Measurements from ENCODE around the gene GAL3ST2.

DNA sequence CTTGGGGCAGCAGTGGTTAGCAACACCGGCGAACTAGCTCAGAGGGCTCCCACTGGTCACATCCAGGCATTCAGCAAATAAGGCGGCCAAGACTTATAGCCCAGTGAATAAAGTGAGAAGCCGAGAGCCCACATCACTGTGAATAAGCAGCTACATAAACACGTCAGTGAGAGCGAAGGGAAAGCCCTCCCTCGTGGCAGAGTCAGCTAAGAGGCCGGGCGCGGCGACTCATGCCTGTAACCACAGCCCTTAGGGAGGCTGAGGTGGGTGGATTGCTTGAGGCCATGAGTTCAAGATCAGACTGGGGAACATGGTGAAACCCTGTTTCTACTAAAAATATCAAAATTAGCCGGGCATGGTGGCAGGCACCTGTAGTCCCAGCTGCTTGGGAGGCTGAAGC is 37.0 kb upstream of the GAL3ST2 start:
- TF ChIP-seq CTCF (IDR thresholded peaks at IDR 0.05) (no peak), CHD2 (IDR thresholded peaks at IDR 0.05; ENCODE audit: low read length, partially characterized antibody) (no peak), FOXM1 (IDR thresholded peaks at IDR 0.05; ENCODE audit: low read depth) (no peak), GABPA (IDR thresholded peaks at IDR 0.05; ENCODE audit: low read depth) (no peak), POLR2AphosphoS5 (IDR thresholded peaks at IDR 0.05; ENCODE audit: low read depth, low read length) (no peak), RFX5 (IDR thresholded peaks at IDR 0.05; ENCODE audit: low read length) (no peak), EP300 (IDR thresholded peaks at IDR 0.05; ENCODE audit: borderline replicate concordance in 1 of 2, low read depth in 1 of 2, low read length in 1 of 2) (no peak), SIN3A (IDR thresholded peaks at IDR 0.05; ENCODE audit: borderline replicate concordance, low read depth, low read length) (no peak), RAD21 (IDR thresholded peaks at IDR 0.05; ENCODE audit: low read length) (no peak), MXI1 (IDR thresholded peaks at IDR 0.05; ENCODE audit: low read depth, low read length) (no peak), TAF1 (IDR thresholded peaks at IDR 0.05; ENCODE audit: borderline replicate concordance, low read depth, low read length) (no peak), EZH2phosphoT487 (IDR thresholded peaks at IDR 0.05; ENCODE audit: borderline replicate concordance, low read depth) (no peak)
- TF ChIP-seq, protein P1, sequence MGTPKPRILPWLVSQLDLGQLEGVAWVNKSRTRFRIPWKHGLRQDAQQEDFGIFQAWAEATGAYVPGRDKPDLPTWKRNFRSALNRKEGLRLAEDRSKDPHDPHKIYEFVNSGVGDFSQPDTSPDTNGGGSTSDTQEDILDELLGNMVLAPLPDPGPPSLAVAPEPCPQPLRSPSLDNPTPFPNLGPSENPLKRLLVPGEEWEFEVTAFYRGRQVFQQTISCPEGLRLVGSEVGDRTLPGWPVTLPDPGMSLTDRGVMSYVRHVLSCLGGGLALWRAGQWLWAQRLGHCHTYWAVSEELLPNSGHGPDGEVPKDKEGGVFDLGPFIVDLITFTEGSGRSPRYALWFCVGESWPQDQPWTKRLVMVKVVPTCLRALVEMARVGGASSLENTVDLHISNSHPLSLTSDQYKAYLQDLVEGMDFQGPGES (IDR thresholded peaks at IDR 0.05; ENCODE audit: low read depth, low read length): no peak
- TF ChIP-seq, protein P2, sequence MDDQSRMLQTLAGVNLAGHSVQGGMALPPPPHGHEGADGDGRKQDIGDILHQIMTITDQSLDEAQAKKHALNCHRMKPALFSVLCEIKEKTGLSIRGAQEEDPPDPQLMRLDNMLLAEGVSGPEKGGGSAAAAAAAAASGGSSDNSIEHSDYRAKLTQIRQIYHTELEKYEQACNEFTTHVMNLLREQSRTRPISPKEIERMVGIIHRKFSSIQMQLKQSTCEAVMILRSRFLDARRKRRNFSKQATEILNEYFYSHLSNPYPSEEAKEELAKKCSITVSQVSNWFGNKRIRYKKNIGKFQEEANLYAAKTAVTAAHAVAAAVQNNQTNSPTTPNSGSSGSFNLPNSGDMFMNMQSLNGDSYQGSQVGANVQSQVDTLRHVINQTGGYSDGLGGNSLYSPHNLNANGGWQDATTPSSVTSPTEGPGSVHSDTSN (IDR thresholded peaks at IDR 0.05): no peak
